WTC11 (cell line): ENCODE results near the gene HINT2. TPM values are rescaled to one million over a fixed set of nuclear protein-coding genes. Genes with fewer than 3 reads are reported as not detected.

Experiments
- ATAC-seq: fragments of 200-7000 bp; cut with Tn5 transposase; 2 replicates; pipeline ENCODE4 v1.10.0; 2021; ENCODE audit warnings: mild to moderate bottlenecking, moderate library complexity
- CTCF ChIA-PET: fragments of 300-600 bp; sonication (Branson Sonifier 250); formaldehyde crosslinking; loops from one replicate; lab custom pipeline; 2021; ENCODE audit warnings: antibody characterized with exemption; lab: Charles Lee
- POLR2A ChIA-PET: fragments of 350-600 bp; sonication (Branson Sonifier 250); formaldehyde crosslinking; loops from one replicate; lab custom pipeline; 2021; ENCODE audit warnings: antibody characterized with exemption; lab: Charles Lee
- DNase-seq: peaks from one replicate; pipeline ENCODE4 v3.0.0; 2021; ENCODE audit warnings: low spot score
- H3K27ac Mint-ChIP-seq: 2 replicates; pipeline ENCODE4 v1.8.0; 2021; ENCODE audit warnings: mixed read lengths
- H3K27me3 Mint-ChIP-seq: 2 replicates; pipeline ENCODE4 v1.8.0; 2021; ENCODE audit warnings: low read depth, mild to moderate bottlenecking, moderate library complexity, mixed read lengths
- H3K36me3 Mint-ChIP-seq: 2 replicates; pipeline ENCODE4 v1.8.0; 2021; ENCODE audit warnings: mixed read lengths
- H3K4me1 Mint-ChIP-seq: 2 replicates; pipeline ENCODE4 v1.8.0; 2022; ENCODE audit warnings: mixed read lengths
- H3K4me3 Mint-ChIP-seq: 2 replicates; pipeline ENCODE4 v1.8.0; 2021; ENCODE audit warnings: mild to moderate bottlenecking, moderate library complexity, mixed read lengths
- H3K9me3 Mint-ChIP-seq: 2 replicates; pipeline ENCODE4 v1.8.0; 2021; ENCODE audit warnings: mixed read lengths
- CDX4 ChIP-seq: fragments of 250-450 bp; sonication (Bioruptor Pico); IDR thresholded peaks from 2 replicates; pipeline ENCODE4 v1.9.0; 2021; ENCODE audit warnings: moderate library complexity, mild to moderate bottlenecking, inconsistent platforms, borderline replicate concordance
- CREM ChIP-seq: sonication (generic); formaldehyde crosslinking; IDR thresholded peaks from 2 replicates; pipeline ENCODE4 v1.8.1; 2022; ENCODE audit warnings: mild to moderate bottlenecking, missing genetic modification reagents, moderate library complexity
- ERG ChIP-seq: fragments of 250-450 bp; sonication (Bioruptor Pico); IDR thresholded peaks from 2 replicates; pipeline ENCODE4 v1.8.0; 2021; ENCODE audit warnings: mild to moderate bottlenecking
- FOXK1 ChIP-seq: sonication (generic); formaldehyde crosslinking; IDR thresholded peaks from 2 replicates; pipeline ENCODE4 v1.8.0; 2022; ENCODE audit warnings: mild to moderate bottlenecking, moderate library complexity, missing genetic modification reagents
- GTF2I ChIP-seq: fragments of 250-450 bp; sonication (Bioruptor Pico); conservative IDR thresholded peaks from 2 replicates; pipeline ENCODE4 v1.4.0; 2021; ENCODE audit warnings: mild to moderate bottlenecking
- JAZF1 ChIP-seq: fragments of 250-450 bp; sonication (Bioruptor Pico); IDR thresholded peaks from 2 replicates; pipeline ENCODE4 v1.9.0; 2021; ENCODE audit warnings: moderate library complexity, mild to moderate bottlenecking, inconsistent platforms
- NFE2L1 ChIP-seq: sonication (generic); formaldehyde crosslinking; IDR thresholded peaks from 2 replicates; pipeline ENCODE4 v1.8.1; 2023; ENCODE audit warnings: missing genetic modification reagents
- NR1H2 ChIP-seq: sonication (generic); formaldehyde crosslinking; IDR thresholded peaks from 2 replicates; pipeline ENCODE4 v1.9.0; 2021; ENCODE audit warnings: mild to moderate bottlenecking, moderate library complexity, missing genetic modification reagents
- NR2C2 ChIP-seq: sonication (generic); formaldehyde crosslinking; IDR thresholded peaks from 2 replicates; pipeline ENCODE4 v1.8.0; 2022; ENCODE audit warnings: mild to moderate bottlenecking, missing genetic modification reagents
- OVOL2 ChIP-seq: fragments of 250-450 bp; sonication (Bioruptor Pico); IDR thresholded peaks from 2 replicates; pipeline ENCODE4 v1.9.0; 2021; ENCODE audit warnings: mild to moderate bottlenecking, borderline replicate concordance
- STAT6 ChIP-seq: sonication (generic); formaldehyde crosslinking; conservative IDR thresholded peaks from 2 replicates; pipeline ENCODE4 v1.8.1; 2023; ENCODE audit warnings: mild to moderate bottlenecking, low read depth, missing genetic modification reagents, moderate library complexity
- TCF7 ChIP-seq: sonication (generic); formaldehyde crosslinking; IDR thresholded peaks from 2 replicates; pipeline ENCODE4 v1.8.0; 2022; ENCODE audit warnings: mild to moderate bottlenecking, low read depth, missing genetic modification reagents, moderate library complexity
- USF2 ChIP-seq: sonication (generic); formaldehyde crosslinking; IDR thresholded peaks from 2 replicates; pipeline ENCODE4 v1.8.1; 2023; ENCODE audit warnings: mild to moderate bottlenecking, missing genetic modification reagents, moderate library complexity
- ZNF121 ChIP-seq: sonication (generic); formaldehyde crosslinking; IDR thresholded peaks from 2 replicates; pipeline ENCODE4 v1.8.0; 2023; ENCODE audit warnings: missing genetic modification reagents
- ZNF263 ChIP-seq: sonication (generic); formaldehyde crosslinking; IDR thresholded peaks from 2 replicates; pipeline ENCODE4 v1.8.1; 2022; ENCODE audit warnings: low read depth, mild to moderate bottlenecking, moderate library complexity, missing genetic modification reagents
- ZNF281 ChIP-seq: sonication (generic); formaldehyde crosslinking; IDR thresholded peaks from 2 replicates; pipeline ENCODE4 v1.8.0; 2023; ENCODE audit warnings: mild to moderate bottlenecking, missing genetic modification reagents
- ZNF416 ChIP-seq: fragments of 250-450 bp; sonication (Bioruptor Pico); IDR thresholded peaks from 2 replicates; pipeline ENCODE4 v1.9.0; 2021; ENCODE audit warnings: mild to moderate bottlenecking, inconsistent platforms
- ZNF423 ChIP-seq: fragments of 250-450 bp; sonication (Bioruptor Pico); IDR thresholded peaks from 2 replicates; pipeline ENCODE4 v2.1.2; 2022; ENCODE audit warnings: mild to moderate bottlenecking, moderate library complexity
- ZNF532 ChIP-seq: fragments of 250-450 bp; sonication (Bioruptor Pico); IDR thresholded peaks from 2 replicates; pipeline ENCODE4 v1.9.0; 2021; ENCODE audit warnings: mild to moderate bottlenecking, borderline replicate concordance
- total RNA-seq: library from RNA; stranded (reverse); gene quantifications from 3 replicates; pipeline ENCODE4 v1.2.3, GENCODE V29; 2021

The HINT2 gene
- total RNA-seq, 1 experiment from 2014 or later: 33.6 TPM

GRCh38 chr9:35822926-35823325 is 8.1 kb upstream of the HINT2 start (continued):
- TF ChIP-seq TCF7 (CRISPR knock-in tag) (no peak), ZNF281 (CRISPR knock-in tag) (no peak), NR2C2 (CRISPR knock-in tag) (no peak), OVOL2 (CRISPR knock-in tag) (no peak), ZNF423 (CRISPR knock-in tag) (no peak), ERG (CRISPR knock-in tag) (no peak), STAT6 (CRISPR knock-in tag) (no peak)

- H3K36me3 Mint-ChIP-seq: peaks cover 2% of the 10 kb centered on the region; the same call in 1 of the 2 replicates
- no peak overlapping the region for H3K4me3 Mint-ChIP-seq
- peaks cover 3% of the 10 kb centered on the region for H3K9me3 Mint-ChIP-seq
- CTCF ChIA-PET: interaction anchor here (1.7 kb wide), 1 partner anchor 62 kb away, joined by 5 read pairs; no protein-coding TSS in a partner anchor
- H3K27me3 Mint-ChIP-seq: peaks cover 11% of the 10 kb centered on the region
- no peak for DNase-seq
- peaks cover 20% of the 10 kb centered on the region for H3K4me1 Mint-ChIP-seq
- no peak overlapping the region for H3K27ac Mint-ChIP-seq
- no peak for ATAC-seq
- POLR2A ChIA-PET: no interaction called here
- TF ChIP-seq CDX4 (CRISPR knock-in tag) (no peak), FOXK1 (CRISPR knock-in tag) (no peak), NR1H2 (CRISPR knock-in tag) (no peak), ZNF121 (CRISPR knock-in tag) (no peak), STAT6 (CRISPR knock-in tag) (no peak), USF2 (CRISPR knock-in tag) (no peak), JAZF1 (CRISPR knock-in tag) (no peak), ZNF416 (CRISPR knock-in tag) (no peak), ZNF263 (no peak), ZNF532 (CRISPR knock-in tag) (no peak), CREM (CRISPR knock-in tag) (no peak), NFE2L1 (CRISPR knock-in tag) (no peak), GTF2I (CRISPR knock-in tag) (no peak)
These were observed 5.2 kb upstream of the HINT2 start for GRCh38 chr9:35820076-35820475.
